GM19467 (cell line): ENCODE data around the gene NXPH4.

Experiments used
- ATAC-seq: cut with Tn5 transposase; IDR thresholded peaks from one replicate; pipeline ENCODE4 v1.9.1; 2021; ENCODE audit warnings: mild to moderate bottlenecking, moderate library complexity; ENCODE audit not compliant: unreplicated experiment

The NXPH4 gene

GRCh38 chr12:57268264-57268663, 51.7 kb downstream of the NXPH4 start:
- ATAC-seq, result no peak

DNA sequence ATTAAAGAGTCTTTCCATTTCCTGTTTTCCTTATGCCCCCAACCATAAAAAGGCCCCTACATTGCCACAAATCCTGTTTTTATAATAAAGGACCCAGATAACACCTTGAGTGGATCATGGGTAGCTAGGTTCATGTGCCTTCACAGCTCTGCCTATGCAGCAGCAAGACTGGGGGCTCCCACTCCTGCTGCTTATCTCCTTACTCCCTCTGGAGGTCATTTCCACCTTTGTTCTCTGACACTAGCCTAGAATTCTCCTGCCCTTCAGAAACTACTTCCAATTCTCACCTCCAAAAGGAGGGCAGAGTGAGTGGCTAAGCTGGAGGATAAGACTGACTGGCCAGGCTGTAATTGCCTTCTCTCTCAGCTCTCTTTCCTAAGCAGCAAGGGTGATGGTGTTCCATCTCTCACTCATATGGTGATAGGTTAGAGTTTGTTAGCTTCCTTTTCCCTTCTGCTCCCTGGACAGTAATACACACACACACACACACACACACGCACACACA, 54.4 kb downstream of the NXPH4 start:
- ATAC-seq, result no peak

DNA sequence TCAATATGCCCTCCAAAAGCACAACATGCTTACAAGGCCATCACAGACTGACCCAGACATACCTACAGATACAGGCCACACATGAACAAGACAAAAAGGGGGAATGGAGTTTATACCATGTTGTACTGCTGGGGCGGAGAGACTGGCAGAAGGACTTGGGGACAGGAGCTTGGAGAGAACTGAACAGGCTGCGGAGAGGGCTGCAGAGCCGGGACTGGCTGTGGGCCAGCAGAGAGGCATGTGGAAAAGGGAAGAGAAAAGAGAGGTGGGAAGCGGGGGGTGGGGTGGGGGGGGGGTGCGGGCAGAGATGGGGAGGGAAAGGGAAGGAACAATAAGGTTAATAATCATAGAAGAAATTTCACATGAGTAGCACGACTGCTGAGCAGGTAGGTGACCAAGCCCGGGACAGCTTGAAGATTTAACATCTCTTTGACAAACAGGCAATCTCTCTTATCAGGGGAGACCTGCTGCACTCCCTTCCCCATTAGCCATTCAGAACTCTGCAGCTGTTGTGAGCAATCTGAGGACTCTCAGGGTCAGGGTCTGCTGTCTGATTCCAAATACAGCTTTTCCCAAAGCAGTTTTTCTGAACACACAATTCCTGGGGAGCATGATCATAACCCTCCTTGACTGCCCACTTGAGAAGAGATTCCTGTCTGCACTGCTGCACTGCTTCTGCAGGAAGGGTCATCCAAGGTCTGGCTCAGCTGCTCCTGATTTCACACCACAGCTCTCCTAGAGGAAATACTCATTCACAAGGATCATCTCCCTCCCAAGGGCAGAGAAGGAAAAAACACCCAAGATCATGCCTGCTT, 56.0 kb downstream of the NXPH4 start:
- no peak for ATAC-seq

DNA sequence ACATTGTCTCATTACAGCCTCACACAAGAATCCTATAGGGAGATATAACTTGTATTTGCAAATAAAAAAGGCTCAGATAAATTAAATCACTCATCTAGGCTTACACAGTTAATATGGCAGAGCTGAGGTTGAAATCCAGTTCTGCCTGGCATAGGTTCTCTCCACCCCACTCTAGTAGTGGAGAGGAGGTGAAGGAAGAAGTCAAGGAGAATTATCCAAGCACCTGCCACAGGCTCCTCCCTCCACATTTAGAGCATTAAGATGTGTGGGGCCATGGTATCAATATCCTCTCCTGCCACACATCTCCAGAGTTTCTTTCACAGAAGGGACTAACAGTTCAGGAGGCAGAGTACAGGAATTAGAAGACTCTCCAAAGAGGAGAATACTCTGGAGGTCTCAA, 56.9 kb downstream of the NXPH4 start:
- ATAC-seq, result no peak
